Astrocyte (in vitro differentiated cells and primary cell): ENCODE results near the gene ESPNL. TPM values are rescaled to one million over a fixed set of nuclear protein-coding genes. Genes with fewer than 3 reads are reported as not detected.
"Not testable (repeated sequence)": the region's sequence is repeated elsewhere in the genome, so short reads cannot be mapped to it uniquely, and the experiment has no call there.

Experiments
- DNase-seq: peaks from one replicate; pipeline ENCODE4 v3.0.0-alpha.2; 2010; ENCODE audit warnings: low read depth
- FAIRE-seq: peaks from 2 replicates; lab custom pipeline; 2011; peaks lifted over from hg19 to GRCh38; lab: Jason Lieb, UNC
- H2AFZ ChIP-seq: 2 replicates; pipeline ENCODE4 v1.6.0; 2012; ENCODE audit warnings: low read depth, low read length, inconsistent platforms
- H3K27ac ChIP-seq: 2 replicates; pipeline ENCODE4 v1.5.1; 2011; ENCODE audit warnings: low read depth, low read length, inconsistent platforms
- H3K27me3 ChIP-seq: 2 replicates; pipeline ENCODE4 v1.6.0; 2011; ENCODE audit warnings: low read length, inconsistent platforms; ENCODE audit not compliant: insufficient read depth
- H3K36me3 ChIP-seq: 2 replicates; pipeline ENCODE4 v1.5.1; 2011; ENCODE audit warnings: low read length, inconsistent platforms; ENCODE audit not compliant: insufficient read depth
- H3K4me1 ChIP-seq: 2 replicates; pipeline ENCODE4 v1.5.1; 2011; ENCODE audit warnings: low read length, inconsistent platforms; ENCODE audit not compliant: insufficient read depth
- H3K4me2 ChIP-seq: 2 replicates; pipeline ENCODE4 v1.6.0; 2012; ENCODE audit warnings: low read length, inconsistent platforms
- H3K4me3 ChIP-seq: 2 replicates; pipeline ENCODE4 v1.5.1; 2011; ENCODE audit warnings: low read depth, mild to moderate bottlenecking, low read length, inconsistent platforms; ENCODE audit not compliant: insufficient read depth
- H3K79me2 ChIP-seq: 2 replicates; pipeline ENCODE4 v1.6.0; 2012; ENCODE audit warnings: mild to moderate bottlenecking, low read length, inconsistent platforms; ENCODE audit not compliant: insufficient read depth
- H3K9ac ChIP-seq: 2 replicates; pipeline ENCODE4 v1.6.0; 2012; ENCODE audit warnings: mild to moderate bottlenecking, low read length, inconsistent platforms
- H3K9me3 ChIP-seq: 2 replicates; pipeline ENCODE4 v1.5.1; 2012; ENCODE audit warnings: low read depth, mild to moderate bottlenecking, low read length, inconsistent platforms; ENCODE audit not compliant: insufficient read depth
- H4K20me1 ChIP-seq: 2 replicates; pipeline ENCODE4 v1.6.0; 2012; ENCODE audit warnings: low read length, inconsistent platforms; ENCODE audit not compliant: insufficient read depth
- H3K27ac Mint-ChIP-seq: one replicate; pipeline ENCODE4 v1.8.0; 2021; ENCODE audit warnings: mild to moderate bottlenecking, mixed read lengths; ENCODE audit not compliant: unreplicated experiment
- H3K27me3 Mint-ChIP-seq: one replicate; pipeline ENCODE4 v1.8.0; 2021; ENCODE audit warnings: low read depth, mixed read lengths; ENCODE audit not compliant: unreplicated experiment
- H3K36me3 Mint-ChIP-seq: one replicate; pipeline ENCODE4 v1.8.0; 2021; ENCODE audit warnings: low read depth, mixed read lengths; ENCODE audit not compliant: unreplicated experiment
- H3K4me1 Mint-ChIP-seq: one replicate; pipeline ENCODE4 v1.8.0; 2021; ENCODE audit warnings: low read depth, mixed read lengths; ENCODE audit not compliant: unreplicated experiment
- H3K4me3 Mint-ChIP-seq: one replicate; pipeline ENCODE4 v1.8.0; 2021; ENCODE audit warnings: mild to moderate bottlenecking, moderate library complexity, mixed read lengths; ENCODE audit not compliant: unreplicated experiment
- H3K9me3 Mint-ChIP-seq: one replicate; pipeline ENCODE4 v1.8.0; 2021; ENCODE audit warnings: mild to moderate bottlenecking, mixed read lengths; ENCODE audit not compliant: unreplicated experiment
- EZH2 ChIP-seq: IDR thresholded peaks from 2 replicates; pipeline ENCODE4 v1.6.1; 2012; ENCODE audit warnings: mild to moderate bottlenecking, low read length, inconsistent platforms; ENCODE audit not compliant: insufficient read depth
- total RNA-seq: library from RNA; stranded (reverse); gene quantifications from 2 replicates; pipeline ENCODE4 v1.2.1, GENCODE V29; 2021
- TF ChIP-seq, protein P1 (sequence below): IDR thresholded peaks from 2 replicates; pipeline ENCODE4 v1.5.1; 2011; ENCODE audit warnings: low read depth, mild to moderate bottlenecking, inconsistent platforms, low read length, moderate library complexity; ENCODE audit not compliant: insufficient read depth

ESPNL gene
- total RNA-seq, 1 donor from 2014 or later = not detected

DNA sequence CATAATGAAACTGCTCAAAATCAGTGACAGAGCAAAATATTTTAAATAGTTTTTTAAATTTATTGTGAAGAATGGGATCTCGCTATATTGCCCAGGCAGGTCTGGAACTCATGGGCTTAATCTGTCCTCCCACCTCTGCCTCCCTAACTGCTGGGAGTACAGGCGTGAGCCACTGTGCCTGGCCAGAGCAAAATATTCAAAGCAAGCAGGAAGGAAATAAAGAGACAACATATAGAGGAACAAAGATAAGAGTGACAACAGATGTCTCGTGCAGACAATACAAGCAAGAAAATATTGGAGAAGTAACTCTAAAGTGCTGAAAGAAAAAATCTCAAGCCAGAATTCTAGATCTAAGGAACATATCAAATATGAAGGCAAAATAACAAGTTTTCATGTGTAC lies 44.3 kb upstream of the ESPNL start:
- H3K27me3 ChIP-seq = no peaks in the 10 kb centered on the region
- peaks cover 2% of the 10 kb centered on the region for H3K9me3 ChIP-seq
- H2AFZ ChIP-seq = no peak overlapping the region
- Mint-ChIP-seq H3K27me3 (no peaks in the 10 kb centered on the region), H3K27ac (no peak overlapping the region), H3K36me3 (peaks cover 4% of the 10 kb centered on the region), H3K4me3 (no peak overlapping the region), H3K9me3 (peaks cover 4% of the 10 kb centered on the region), H3K4me1 (peaks cover 3% of the 10 kb centered on the region)
- H3K79me2 ChIP-seq = no peaks in the 10 kb centered on the region
- FAIRE-seq (no peak), DNase-seq (no peak)
- no peak overlapping the region for H3K27ac ChIP-seq
- no peaks in the 10 kb centered on the region for H3K36me3 ChIP-seq
- TF ChIP-seq, protein P1, sequence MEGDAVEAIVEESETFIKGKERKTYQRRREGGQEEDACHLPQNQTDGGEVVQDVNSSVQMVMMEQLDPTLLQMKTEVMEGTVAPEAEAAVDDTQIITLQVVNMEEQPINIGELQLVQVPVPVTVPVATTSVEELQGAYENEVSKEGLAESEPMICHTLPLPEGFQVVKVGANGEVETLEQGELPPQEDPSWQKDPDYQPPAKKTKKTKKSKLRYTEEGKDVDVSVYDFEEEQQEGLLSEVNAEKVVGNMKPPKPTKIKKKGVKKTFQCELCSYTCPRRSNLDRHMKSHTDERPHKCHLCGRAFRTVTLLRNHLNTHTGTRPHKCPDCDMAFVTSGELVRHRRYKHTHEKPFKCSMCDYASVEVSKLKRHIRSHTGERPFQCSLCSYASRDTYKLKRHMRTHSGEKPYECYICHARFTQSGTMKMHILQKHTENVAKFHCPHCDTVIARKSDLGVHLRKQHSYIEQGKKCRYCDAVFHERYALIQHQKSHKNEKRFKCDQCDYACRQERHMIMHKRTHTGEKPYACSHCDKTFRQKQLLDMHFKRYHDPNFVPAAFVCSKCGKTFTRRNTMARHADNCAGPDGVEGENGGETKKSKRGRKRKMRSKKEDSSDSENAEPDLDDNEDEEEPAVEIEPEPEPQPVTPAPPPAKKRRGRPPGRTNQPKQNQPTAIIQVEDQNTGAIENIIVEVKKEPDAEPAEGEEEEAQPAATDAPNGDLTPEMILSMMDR = no peak
- TF ChIP-seq EZH2 = no peak
- no peak overlapping the region for H3K9ac ChIP-seq
- peaks cover 4% of the 10 kb centered on the region for H3K4me1 ChIP-seq
- H3K4me2 ChIP-seq = no peak overlapping the region
- H4K20me1 ChIP-seq = no peaks in the 10 kb centered on the region
- no peak overlapping the region for H3K4me3 ChIP-seq

DNA sequence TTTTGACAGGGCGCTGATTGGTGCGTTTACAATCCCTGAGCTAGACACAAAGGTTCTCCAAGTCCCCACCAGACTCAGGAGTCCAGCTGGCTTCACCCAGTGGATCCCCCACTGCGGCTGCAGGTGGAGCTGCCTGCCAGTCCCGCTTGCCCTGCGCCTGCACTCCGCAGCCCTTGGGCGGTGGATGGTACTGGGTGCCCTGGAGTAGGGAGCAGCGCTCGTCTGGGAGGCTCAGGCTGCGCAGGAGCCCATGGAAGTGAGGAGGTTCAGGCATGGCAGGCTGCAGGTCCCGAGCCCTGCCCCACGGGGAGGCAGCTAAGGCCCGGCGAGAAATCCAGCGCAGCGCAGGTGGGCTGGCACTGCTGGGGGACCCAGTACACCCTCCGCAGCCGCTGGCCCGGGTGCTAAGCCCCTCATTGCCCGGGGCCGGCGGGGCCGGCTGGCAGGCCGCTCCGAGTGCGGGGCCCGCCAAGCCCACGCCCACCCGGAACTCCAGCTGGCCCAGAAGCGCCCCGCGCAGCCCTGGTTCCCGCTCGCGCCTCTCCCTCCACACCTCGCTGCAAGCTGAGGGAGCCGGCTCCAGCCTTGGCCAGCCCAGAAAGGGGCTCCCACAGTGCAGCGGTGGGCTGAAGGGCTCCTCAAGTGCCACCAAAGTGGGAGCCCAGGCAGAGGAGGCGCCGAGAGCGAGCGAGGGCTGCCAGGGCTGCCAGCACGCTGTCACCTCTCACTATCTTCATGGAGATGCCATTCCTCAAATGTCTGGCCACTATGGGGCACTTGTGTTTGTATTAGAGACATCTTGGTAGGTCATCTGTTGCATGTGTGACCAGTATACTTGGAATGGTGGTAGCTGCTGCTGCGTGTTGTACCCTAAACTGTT lies 42.2 kb upstream of the ESPNL start:
- H2AFZ ChIP-seq, H3K27ac ChIP-seq, H3K9me3 ChIP-seq, H3K27me3 Mint-ChIP-seq, H3K79me2 ChIP-seq, H3K27me3 ChIP-seq, H3K9ac ChIP-seq, H3K4me1 Mint-ChIP-seq, H3K36me3 Mint-ChIP-seq, H3K27ac Mint-ChIP-seq, H3K9me3 Mint-ChIP-seq, H3K4me1 ChIP-seq, DNase-seq, FAIRE-seq, H3K4me3 ChIP-seq, H3K4me2 ChIP-seq, H4K20me1 ChIP-seq, H3K4me3 Mint-ChIP-seq, H3K36me3 ChIP-seq: not testable (repeated sequence)

DNA sequence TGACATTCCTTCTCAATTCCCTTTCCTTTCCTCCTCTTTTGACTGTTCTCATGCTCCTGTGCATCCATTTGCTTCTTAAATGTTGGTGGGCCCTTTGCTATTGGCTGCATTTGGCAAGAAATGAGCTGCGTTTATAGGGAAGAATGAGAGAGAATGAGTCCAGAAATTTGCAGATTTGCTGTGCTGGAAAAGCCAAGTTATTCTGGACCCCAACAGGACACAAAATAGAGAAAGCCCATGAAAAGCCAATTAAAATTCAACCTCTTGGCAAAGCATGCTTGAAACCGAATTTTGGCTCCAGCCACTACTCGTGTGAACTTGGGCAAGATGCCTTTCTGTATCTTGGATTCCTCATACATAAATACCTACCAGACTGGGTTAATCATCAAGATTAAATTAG lies 40.6 kb upstream of the ESPNL start:
- DNase-seq = no peak
- H3K27ac Mint-ChIP-seq = peak overlapping the region; percentile 8
- Histone ChIP-seq H3K79me2 (no peaks in the 10 kb centered on the region), H2AFZ (no peak overlapping the region), H3K9ac (no peak overlapping the region), H3K4me2 (peak overlapping the region; percentile 91), H3K36me3 (no peaks in the 10 kb centered on the region), H3K4me3 (peak overlapping the region; percentile 83), H3K4me1 (peaks cover 10% of the 10 kb centered on the region), H3K27me3 (no peaks in the 10 kb centered on the region), H3K27ac (no peak overlapping the region), H3K9me3 (no peaks in the 10 kb centered on the region), H4K20me1 (no peaks in the 10 kb centered on the region)
- peak overlapping the region; percentile 91 for H3K4me3 Mint-ChIP-seq
- FAIRE-seq = no peak
- TF ChIP-seq, protein P1 = no peak
- TF ChIP-seq EZH2 = no peak
- H3K36me3 Mint-ChIP-seq = peaks cover 4% of the 10 kb centered on the region
- H3K27me3 Mint-ChIP-seq = no peaks in the 10 kb centered on the region
- H3K4me1 Mint-ChIP-seq = peaks cover 9% of the 10 kb centered on the region
- H3K9me3 Mint-ChIP-seq = peaks cover 2% of the 10 kb centered on the region
